HG02981 (cell line): Measurements from ENCODE around the gene DCUN1D3.

ENCODE experiments used
- ATAC-seq: cut with Tn5 transposase; IDR thresholded peaks from one replicate; pipeline ENCODE4 v1.9.1; 2021; ENCODE audit warnings: mild to moderate bottlenecking, moderate library complexity; ENCODE audit not compliant: unreplicated experiment

The DCUN1D3 gene

GRCh38 chr16:20894388-20894787 is 5.8 kb downstream of the DCUN1D3 start:
- ATAC-seq, result no peak

DNA sequence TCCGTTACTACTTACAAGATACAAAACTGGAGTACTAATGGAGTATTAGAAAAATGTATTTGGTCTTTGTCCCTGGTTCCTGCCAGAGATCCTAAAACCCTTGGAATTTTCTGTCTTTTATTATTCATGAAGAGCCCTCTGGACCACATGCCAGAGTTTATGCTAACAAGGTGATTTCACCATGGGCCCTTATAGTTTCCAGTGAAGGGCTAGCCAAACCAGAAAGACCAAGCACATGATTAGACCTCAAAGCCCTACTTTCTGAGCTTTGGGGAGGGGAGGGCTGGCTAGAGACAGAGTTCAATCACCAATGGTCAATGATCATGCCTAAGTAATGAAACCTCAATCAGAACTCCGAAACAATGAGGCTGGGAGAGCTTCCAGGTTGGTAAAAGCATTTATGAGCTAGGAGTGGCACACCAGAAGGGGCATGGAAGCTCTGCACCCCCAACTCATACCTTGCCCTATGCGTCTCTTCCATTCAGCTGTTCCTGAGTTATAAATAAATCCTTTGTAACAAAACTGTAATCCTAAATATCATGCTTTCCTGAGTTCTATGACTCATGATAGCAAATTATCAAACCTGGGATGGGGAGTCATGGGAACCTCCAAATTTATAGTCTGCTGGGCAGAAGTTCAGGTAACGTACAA is 10.4 kb downstream of the DCUN1D3 start:
- no peak for ATAC-seq

DNA sequence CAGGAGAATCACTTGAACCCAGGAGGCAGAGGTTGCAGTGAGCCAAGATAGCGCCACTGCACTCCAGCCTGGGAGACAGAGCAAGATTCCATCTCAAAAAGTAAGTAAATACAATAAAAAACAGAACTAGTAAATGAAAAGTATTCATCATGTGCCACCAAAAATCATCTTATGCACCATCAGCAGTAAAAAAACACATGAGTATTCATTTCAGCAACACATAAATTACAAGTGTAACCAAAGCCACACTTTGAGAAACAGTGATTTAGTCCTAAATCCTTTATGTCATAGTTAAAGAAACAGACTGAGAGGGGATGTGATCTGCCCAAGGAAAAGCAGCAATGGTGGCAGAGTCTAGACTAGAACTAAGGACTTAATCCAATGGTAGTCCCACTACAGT is 13.0 kb downstream of the DCUN1D3 start:
- ATAC-seq, result no peak

GRCh38 chr16:20886320-20886719 is 13.8 kb downstream of the DCUN1D3 start:
- no peak for ATAC-seq

DNA sequence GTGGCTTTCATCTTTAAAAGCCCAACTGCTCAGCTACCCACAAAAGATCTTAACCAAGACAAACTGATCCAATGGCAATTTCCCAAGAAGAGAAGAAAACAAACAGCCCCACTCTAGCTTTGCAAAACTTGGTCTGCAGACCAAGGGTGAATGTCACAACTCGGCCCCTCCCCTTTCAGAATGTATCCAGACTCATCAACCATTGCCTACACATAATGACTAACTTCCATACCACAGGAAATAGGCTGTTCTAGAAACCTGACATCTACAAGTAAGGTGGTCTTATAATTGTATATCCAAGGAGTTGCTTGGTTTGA is 16.0 kb downstream of the DCUN1D3 start:
- ATAC-seq, result no peak

GRCh38 chr16:20883554-20884239 is 16.5 kb downstream of the DCUN1D3 start:
- ATAC-seq, result no peak

DNA sequence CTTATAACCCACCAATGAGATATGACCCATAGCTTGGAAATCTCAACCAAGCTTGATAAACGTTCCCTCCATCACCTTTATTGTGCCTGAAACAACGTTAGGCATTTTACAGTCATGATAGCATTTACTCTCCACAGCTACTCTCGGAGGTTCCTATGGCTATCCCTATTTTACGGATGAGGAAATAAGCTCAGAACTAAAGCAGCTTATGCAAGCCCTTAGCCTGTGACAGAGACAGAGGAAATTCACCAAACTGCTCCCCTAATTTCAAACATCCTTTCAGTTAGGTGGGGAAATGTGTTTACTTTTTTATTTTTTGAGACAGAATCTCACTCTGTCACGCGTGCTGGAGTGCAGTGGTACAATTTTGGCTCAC is 18.7 kb downstream of the DCUN1D3 start:
- no peak for ATAC-seq

DNA sequence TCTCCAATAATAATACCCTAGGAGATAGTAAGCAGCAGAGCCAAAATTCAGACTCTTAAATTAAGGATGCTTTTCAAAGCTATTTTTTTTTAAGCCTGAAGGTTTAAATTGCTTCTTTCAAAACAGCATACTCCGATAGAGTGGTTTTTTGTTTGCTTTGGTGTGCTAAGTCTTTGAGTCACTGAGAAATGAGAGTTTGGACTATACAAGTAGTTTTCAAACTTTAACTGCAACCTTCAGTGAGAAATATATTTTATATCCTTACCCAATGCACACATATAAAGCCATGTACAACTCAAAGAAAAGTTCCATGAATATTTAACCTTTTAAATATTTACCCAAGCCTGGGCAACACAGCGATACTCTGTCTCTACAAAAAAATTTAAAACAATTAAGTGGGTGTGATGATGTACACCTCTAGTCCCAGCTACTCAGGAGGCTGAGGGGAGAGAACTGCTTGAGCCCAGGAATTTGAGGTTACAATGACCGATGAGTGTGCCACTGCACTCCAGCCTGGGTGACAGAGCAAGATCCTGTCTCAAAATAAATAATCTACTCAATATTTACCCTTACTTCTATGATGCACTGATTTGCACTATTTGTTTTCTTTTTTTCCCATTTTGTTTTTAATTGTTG is 19.2 kb downstream of the DCUN1D3 start:
- no peak for ATAC-seq

- ATAC-seq, result no peak
Observed at GRCh38 chr16:20879175-20880040, 20.8 kb downstream of the DCUN1D3 start.

GRCh38 chr16:20878682-20879147 is 21.4 kb downstream of the DCUN1D3 start:
- ATAC-seq, result no peak

- no peak for ATAC-seq
Observed at GRCh38 chr16:20875355-20875650, 24.9 kb downstream of the DCUN1D3 start.

GRCh38 chr16:20874088-20874581 is 26.0 kb downstream of the DCUN1D3 start:
- ATAC-seq, result no peak

DNA sequence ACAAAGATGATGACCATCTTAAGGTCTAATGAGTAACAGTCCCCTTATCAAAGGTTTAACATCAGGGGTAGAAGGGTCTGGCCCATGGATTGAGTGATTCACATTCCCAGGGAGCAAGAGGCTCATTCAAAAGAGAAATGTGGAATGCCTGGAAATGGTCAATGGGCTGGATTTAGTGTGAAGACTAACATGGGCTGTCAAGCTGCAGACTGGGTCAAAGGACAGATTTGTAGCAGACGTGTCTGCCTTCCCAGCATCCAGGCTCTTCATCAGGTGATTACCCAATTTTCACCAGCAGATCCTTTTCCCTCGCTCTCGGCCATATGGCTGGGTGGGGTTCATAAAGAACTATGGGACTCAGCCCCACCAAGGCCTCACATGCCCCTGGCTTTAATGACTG is 26.8 kb downstream of the DCUN1D3 start:
- no peak for ATAC-seq

GRCh38 chr16:20871941-20872815 is 28.0 kb downstream of the DCUN1D3 start:
- ATAC-seq, result no peak

DNA sequence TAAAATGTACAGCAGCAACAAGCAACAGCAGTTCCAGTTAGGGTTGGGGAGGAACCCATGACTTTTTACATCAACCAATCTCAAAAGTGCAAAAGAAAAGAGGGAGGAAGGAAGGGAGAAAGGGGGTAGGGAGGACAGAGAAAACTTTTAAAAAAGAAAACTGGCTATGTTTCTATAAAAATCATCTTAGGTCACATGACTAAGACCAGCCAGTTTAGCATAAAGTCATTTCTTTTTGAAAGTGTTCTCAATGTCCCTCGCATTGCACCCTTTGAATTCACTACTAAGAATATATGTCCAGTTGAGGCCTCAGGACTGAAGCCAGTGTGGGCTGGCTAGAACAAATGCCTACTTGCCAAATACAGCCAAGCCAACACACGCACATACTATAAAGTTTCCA is 28.9 kb downstream of the DCUN1D3 start:
- ATAC-seq, result no peak

- no peak for ATAC-seq
Observed at GRCh38 chr16:20870122-20870820, 29.9 kb downstream of the DCUN1D3 start.

- ATAC-seq, result no peak
Observed at GRCh38 chr16:20868890-20869289, 31.3 kb downstream of the DCUN1D3 start.

DNA sequence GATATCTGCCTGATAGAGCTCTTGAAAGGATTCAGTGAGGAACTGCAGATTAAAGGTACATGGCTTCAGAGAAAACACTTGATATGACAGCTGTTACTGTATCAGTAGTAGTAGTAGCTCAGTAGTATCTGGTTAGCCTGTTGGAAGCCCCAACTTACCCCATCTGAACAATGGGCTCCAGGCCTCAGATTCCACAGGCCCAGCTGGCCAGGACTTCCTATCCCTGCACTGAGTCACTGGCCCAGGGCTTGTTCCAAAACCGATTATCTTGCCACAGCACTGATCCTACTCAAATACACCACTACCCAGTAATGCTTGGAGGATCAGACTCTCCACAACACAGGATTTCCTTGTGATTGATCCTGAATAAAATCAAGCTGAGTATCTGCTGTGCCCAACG is 32.6 kb downstream of the DCUN1D3 start:
- ATAC-seq, result no peak

GRCh38 chr16:20866801-20867200 is 33.4 kb downstream of the DCUN1D3 start:
- no peak for ATAC-seq
